HG03432 (cell line): ENCODE results near the gene MAPK10.
"Not testable (repeated sequence)": the region's sequence is repeated elsewhere in the genome, so short reads cannot be mapped to it uniquely, and the experiment has no call there.

Source experiments
- ATAC-seq: cut with Tn5 transposase; IDR thresholded peaks from one replicate; pipeline ENCODE4 v1.9.1; 2021; ENCODE audit warnings: mild to moderate bottlenecking, moderate library complexity; ENCODE audit not compliant: unreplicated experiment

MAPK10 gene

DNA sequence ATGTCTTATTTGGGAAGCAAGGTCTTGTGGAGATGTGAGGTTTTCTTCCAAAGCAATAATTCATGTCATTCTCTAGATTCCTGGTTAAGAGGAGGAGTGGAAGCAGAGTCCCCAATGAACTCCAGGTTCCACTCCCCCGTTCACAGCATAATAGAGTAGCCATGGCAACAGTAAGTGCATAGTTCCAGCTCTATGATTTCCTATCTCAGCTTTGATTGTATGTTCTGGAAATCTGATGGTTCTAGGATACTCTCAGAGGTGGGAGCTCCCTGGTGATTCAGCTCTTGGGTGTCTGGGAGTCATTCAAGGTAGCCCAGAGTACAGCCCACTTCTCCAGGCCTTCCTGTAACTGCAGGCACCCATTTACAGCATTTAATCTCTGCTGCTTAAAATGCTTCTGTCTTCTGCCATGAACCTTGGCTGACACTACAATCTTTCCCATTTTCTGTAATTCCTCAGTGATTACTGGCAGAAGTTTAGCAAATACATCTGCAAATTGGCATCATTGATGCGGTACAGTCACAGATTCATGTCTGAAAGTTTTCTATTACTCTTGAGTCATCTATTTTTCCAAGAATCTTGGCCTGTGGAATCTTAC, 242.0 kb downstream of the MAPK10 start:
- no peak for ATAC-seq

GRCh38 chr4:86114563-86114962, 245.3 kb downstream of the MAPK10 start:
- ATAC-seq, result no peak

GRCh38 chr4:86108834-86109233, 251.0 kb downstream of the MAPK10 start:
- no peak for ATAC-seq

GRCh38 chr4:86108137-86108536, 251.7 kb downstream of the MAPK10 start:
- ATAC-seq, result no peak

DNA sequence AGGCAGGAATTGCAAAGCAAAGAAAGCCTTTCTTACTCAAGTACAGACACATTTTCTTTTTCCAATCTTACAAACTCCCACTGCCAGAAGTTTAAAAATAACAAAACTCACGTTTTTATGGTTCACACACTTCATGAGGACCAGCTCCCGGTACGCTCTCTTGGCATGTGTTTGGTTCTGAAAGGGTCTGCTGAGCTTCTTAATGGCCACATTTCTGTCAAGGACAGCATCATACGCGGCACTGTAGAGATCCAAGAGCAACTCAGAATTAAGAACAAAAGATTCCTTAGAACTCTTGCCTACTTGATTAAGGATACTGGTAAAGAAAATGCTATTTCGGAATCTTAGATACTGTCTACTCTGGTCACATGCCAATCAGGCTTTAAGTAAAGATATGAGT, 252.7 kb downstream of the MAPK10 start:
- ATAC-seq, result no peak

- no peak for ATAC-seq
These were observed 253.4 kb downstream of the MAPK10 start for GRCh38 chr4:86106475-86106874.

DNA sequence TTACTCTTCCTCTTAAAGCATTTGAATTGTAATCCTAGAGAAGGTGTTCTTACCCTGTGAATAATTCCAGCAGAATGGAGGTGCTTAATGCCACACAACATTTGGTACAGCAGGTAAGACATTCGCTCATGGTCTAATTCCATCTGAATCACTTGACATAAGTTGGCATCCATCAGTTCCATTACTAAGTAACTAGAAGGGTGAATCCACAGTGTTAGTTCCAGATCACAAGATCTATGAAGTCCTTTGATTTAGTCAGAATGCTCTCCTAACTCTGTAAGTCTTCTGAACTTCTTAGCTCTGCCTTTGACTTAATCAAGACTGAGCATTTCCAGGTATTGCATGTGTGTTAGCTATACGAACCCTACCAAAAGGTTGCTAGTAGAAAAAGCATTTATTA, 258.0 kb downstream of the MAPK10 start:
- ATAC-seq, result no peak

- ATAC-seq, result no peak
These were observed 258.4 kb downstream of the MAPK10 start for GRCh38 chr4:86101410-86101809.

DNA sequence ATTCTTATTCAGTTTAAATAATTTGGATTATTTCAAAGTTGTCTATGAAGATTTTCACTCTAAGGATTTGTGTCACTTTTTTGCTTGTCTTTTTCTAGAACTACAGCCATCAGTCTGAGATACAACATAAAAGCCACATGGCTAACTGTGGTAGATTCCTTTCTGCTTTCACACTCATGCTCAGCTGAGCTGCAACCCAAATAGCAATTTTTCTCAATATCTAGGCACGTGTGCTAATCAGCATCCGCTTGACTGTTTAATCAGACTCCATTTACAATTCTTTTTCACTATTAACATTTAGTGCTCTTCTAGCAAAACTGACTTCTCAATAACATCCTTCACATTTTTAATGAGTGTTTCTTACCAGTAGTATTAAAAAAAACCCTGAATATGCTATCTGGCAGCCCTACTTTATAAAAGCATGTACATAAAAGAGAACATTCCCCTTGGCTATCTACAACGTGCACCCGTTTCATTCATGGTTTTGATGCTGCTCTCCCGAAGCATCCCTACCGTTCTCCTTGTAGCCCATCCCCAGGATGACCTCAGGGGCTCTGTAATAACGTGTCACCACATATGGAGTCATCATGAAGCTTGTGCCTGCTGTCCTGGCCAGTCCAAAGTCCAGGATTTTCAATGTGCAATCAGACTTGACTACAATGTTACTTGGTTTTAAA, 259.2 kb downstream of the MAPK10 start:
- no peak for ATAC-seq

GRCh38 chr4:86099348-86099747, 260.5 kb downstream of the MAPK10 start:
- no peak for ATAC-seq

DNA sequence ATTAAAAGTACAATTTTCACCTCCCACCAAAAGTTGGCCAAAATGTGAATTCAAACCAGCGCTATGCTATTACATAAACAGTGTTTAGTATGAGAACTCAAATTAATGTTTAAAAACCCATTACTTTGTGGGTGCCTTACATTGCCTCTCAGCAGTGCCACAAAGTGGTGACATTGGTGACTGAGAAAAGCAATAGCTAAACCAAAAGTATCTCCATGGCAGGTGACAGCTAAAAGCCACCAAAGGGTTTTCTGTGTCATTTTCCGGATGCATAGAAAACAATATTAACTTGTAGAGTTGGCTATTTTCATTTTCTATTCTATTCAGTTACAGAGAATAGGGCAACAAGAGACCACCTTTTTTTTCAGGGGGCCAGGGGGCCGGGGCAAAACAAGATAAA, 261.2 kb downstream of the MAPK10 start:
- peak; percentile 62 for ATAC-seq

DNA sequence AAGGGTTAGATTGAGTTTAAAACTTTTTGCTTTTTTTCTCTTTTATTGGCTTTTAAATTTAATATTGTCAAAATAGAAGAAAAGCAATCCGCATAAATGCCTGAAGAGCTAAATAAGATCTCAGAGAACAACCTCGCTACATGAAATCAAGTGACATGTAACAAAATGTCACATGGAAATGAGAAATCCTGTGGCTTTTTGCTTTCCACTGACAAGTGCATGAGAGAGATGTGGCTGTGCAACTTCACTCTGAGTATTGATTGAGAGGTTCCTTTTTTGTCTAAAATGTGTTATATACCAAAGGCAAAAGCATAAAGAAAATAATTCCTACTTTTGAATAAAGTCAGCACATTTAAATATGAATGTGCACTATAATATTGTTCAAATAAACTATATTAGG, 263.5 kb downstream of the MAPK10 start:
- ATAC-seq, result no peak

DNA sequence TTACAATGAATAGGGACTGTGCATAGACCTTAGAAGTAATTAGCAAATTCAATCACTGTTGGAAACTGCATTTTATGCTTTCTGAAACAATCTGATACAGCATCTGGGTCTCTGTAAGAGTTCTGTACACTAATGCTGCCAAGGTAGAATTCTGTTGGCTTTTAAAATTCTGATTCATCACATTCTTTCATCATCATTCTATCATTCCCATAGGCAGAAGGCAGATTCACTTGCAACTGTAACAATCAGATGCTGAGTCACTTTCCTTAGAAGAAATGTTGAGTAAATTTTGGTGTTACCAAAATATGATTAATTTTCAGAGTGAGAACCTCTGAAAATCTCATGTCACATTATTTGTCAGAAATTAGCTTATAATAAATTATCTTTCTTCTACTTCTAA, 267.2 kb downstream of the MAPK10 start:
- ATAC-seq, result no peak

DNA sequence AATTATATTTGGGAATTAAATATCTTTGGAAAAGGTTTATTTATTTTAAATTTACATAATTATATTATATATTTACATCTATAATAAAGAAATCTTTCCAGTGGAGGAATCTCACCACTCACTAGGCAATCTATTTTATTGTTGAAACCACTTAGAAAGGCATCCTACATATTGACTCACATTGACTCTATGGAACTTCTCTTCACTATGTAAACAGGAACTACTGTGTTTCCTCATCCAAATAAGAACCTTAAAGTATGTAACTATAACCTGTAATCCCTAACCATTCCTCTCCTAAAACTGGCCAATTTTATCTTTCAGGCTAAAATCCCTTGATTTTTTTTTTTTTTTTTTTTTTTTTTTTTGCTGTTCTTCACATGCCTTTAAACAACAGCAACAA, 268.7 kb downstream of the MAPK10 start:
- no peak for ATAC-seq

DNA sequence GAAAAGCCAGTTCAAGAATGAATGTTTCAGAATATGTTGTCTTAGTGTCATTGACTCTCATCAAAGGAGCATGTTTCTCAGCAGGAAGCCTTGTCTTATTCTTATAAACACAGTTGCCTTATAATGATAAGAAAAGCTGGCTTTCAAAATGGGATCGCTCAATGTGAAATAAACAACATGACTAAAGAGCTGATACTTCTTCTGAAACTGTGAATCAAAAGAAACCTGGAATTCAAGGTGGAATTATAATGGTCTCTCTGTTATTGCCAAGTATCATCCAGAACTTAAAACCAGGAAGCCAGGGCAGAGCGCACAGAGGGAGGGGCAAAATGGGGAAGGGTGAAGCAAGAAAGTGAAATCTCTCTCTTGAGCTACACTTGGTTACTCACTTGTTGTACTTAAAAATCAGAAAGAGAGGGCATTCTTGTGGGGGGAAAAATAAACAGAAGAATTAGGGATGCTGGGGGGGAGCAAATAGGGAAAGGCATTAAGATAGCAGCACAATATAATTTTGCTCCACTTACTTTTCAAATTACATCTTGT, 270.0 kb downstream of the MAPK10 start:
- no peak for ATAC-seq

- no peak for ATAC-seq
These were observed 270.8 kb downstream of the MAPK10 start for GRCh38 chr4:86089053-86089452.

DNA sequence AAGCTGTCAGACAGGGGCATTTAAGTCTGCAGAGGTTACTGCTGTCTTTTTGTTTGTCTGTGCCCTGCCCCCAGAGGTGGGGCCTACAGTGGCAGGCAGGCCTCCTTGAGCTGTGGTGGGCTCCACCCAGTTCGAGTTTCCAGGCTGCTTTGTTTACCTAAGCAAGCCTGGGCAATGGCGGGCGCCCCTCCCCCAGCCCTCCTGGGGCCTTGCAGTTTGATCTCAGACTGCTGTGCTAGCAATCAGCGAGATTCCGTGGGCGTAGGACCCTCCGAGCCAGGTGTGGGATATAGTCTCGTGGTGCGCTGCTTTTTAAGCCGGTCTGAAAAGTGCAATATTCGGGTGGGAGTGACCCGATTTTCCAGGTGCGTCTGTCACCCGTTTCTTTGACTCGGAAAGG, 284.1 kb downstream of the MAPK10 start:
- not testable (repeated sequence) for ATAC-seq

- no peak for ATAC-seq
These were observed 299.5 kb downstream of the MAPK10 start for GRCh38 chr4:86060341-86060740.

DNA sequence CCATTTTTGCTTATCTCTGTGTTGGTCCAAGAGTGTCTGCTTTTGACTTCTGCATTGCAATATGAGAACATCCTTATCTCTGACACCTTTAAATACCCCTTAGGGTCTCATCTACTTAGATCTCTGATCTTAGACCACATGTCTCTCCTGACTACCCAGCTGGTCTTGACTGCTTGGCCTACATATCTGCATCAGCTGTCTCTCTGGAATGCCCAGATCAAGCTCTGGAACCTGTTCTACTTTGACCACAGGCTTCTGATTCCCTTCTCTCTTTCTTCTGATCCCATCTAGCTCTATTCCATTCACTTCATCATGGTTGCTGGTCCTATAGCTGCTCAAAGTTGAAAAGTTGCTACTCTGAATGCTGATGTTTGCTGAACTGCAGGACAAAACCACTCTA, 301.2 kb downstream of the MAPK10 start:
- no peak for ATAC-seq

DNA sequence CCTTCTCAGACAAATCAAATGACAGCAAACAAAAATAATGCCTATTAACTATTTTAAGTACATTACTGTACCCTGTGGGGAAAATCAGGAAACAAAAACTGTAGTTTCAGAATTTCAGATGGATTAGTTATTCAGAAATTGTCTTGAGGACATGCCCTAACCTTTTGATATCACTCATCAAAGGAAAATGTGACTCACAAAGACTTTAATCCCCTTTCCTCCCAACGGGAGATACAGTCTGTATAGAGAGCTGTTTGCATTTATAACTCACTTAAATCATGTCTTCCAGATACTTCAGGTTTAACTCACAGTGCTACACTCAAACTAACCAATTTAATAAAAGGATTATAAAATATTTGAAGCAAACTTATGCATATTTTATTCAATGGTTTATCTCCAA, 304.0 kb downstream of the MAPK10 start:
- no peak for ATAC-seq

DNA sequence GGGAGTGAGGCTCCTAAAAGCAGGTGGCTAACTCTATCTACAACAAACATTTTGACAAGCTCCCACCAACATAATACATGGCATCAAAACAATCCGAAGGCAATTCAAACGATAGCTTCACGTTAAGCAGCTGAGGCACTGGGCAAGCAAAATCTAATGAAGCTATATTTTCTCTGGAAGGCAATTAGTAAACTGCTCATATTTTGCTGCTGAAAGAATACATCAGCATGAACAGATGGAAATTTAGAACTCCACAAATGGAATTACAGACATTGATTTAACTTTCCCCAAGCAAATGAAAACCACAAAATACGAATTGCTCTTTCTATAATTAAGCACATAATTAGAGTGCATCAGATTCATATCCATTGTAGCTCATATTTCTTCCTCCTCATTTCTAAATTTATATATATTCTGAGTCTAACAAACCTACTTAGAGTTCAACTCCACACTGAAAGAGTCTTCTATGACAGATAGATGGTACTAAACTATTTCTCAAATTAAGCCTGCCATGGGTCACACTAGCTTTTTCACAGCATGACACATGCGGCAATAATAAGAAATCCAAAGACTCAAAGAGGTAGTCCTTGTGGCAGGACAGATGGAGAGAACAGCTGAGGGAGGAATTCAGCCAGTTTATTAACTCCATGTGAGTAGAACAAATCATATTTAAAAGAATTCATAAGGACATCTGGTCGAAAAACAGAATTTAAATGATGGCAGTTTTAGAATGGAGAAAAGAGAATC, 305.4 kb downstream of the MAPK10 start:
- no peak for ATAC-seq

GRCh38 chr4:86050496-86050895, 309.4 kb downstream of the MAPK10 start:
- no peak for ATAC-seq
